C4-2B (cell line): Measurements from ENCODE around the gene DNAJC7.

ENCODE experiments used
- ZFX ChIP-seq: fragments of 450-650 bp; IDR thresholded peaks from 2 replicates; pipeline ENCODE4 v1.6.1; 2017
- TF ChIP-seq, protein P1 (sequence below): fragments of 450-650 bp; conservative IDR thresholded peaks from 2 replicates; pipeline ENCODE4 v1.5.1; 2017; ENCODE audit warnings: mild to moderate bottlenecking

DNA sequence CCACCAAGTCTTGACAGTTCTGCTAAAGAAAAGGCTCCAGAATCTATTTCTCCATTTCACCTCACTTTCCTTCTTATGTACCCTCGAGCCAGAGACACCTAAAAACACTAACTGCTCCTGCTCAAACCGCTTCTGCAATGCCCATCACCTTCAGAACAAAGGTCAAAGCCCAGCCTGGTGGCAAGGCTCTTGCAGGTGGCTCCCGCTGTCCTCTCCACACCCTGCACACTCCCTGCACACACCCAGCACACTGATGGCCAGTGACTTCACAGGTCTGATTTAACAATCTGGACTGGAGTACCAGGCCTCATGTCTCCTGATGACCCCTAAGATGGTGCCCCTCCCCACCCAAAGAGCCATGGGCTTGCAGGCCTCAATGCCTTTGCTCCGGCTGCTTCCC lies 43.0 kb upstream of the DNAJC7 start:
- TF ChIP-seq, protein P1, sequence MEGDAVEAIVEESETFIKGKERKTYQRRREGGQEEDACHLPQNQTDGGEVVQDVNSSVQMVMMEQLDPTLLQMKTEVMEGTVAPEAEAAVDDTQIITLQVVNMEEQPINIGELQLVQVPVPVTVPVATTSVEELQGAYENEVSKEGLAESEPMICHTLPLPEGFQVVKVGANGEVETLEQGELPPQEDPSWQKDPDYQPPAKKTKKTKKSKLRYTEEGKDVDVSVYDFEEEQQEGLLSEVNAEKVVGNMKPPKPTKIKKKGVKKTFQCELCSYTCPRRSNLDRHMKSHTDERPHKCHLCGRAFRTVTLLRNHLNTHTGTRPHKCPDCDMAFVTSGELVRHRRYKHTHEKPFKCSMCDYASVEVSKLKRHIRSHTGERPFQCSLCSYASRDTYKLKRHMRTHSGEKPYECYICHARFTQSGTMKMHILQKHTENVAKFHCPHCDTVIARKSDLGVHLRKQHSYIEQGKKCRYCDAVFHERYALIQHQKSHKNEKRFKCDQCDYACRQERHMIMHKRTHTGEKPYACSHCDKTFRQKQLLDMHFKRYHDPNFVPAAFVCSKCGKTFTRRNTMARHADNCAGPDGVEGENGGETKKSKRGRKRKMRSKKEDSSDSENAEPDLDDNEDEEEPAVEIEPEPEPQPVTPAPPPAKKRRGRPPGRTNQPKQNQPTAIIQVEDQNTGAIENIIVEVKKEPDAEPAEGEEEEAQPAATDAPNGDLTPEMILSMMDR = no peak
- no peak for TF ChIP-seq ZFX
